ENCODE measurements around the gene GJB3. TPM values are rescaled to one million over a fixed set of nuclear protein-coding genes. Genes with fewer than 3 reads are reported as not detected.

The GJB3 gene
- total RNA-seq, 1 experiment from 2014 or later, result 0.96 TPM

DNA sequence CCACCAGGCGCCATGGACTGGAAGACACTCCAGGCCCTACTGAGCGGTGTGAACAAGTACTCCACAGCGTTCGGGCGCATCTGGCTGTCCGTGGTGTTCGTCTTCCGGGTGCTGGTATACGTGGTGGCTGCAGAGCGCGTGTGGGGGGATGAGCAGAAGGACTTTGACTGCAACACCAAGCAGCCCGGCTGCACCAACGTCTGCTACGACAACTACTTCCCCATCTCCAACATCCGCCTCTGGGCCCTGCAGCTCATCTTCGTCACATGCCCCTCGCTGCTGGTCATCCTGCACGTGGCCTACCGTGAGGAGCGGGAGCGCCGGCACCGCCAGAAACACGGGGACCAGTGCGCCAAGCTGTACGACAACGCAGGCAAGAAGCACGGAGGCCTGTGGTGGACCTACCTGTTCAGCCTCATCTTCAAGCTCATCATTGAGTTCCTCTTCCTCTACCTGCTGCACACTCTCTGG is 3.8 kb downstream of the GJB3 start:
- TF ChIP-seq, protein P1, sequence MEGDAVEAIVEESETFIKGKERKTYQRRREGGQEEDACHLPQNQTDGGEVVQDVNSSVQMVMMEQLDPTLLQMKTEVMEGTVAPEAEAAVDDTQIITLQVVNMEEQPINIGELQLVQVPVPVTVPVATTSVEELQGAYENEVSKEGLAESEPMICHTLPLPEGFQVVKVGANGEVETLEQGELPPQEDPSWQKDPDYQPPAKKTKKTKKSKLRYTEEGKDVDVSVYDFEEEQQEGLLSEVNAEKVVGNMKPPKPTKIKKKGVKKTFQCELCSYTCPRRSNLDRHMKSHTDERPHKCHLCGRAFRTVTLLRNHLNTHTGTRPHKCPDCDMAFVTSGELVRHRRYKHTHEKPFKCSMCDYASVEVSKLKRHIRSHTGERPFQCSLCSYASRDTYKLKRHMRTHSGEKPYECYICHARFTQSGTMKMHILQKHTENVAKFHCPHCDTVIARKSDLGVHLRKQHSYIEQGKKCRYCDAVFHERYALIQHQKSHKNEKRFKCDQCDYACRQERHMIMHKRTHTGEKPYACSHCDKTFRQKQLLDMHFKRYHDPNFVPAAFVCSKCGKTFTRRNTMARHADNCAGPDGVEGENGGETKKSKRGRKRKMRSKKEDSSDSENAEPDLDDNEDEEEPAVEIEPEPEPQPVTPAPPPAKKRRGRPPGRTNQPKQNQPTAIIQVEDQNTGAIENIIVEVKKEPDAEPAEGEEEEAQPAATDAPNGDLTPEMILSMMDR (conservative IDR thresholded peaks at IDR 0.05), result no peak
- Histone ChIP-seq H3K14ac (ENCODE audit: insufficient read depth, low read length) (no peak overlapping the region), H3T11ph (ENCODE audit: low read length) (no peak overlapping the region), H3K23me2 (ENCODE audit: insufficient read length, low read depth, low read length, poor library complexity, severe bottlenecking) (peaks cover 13% of the 10 kb centered on the region), H2BK15ac (ENCODE audit: low read depth, low read length) (no peak overlapping the region), H3K56ac (ENCODE audit: insufficient read length, low read depth, low read length) (no peak overlapping the region), H2AFZ (ENCODE audit: low read length) (no peak overlapping the region), H3K27ac (ENCODE audit: insufficient read length, low read depth, low read length) (no peak overlapping the region), H4K91ac (ENCODE audit: insufficient read length, low read depth, low read length) (no peak overlapping the region), H3K27me3 (ENCODE audit: insufficient read depth, low read length) (peaks cover 4% of the 10 kb centered on the region; the same call in 1 of the 2 replicates), H3K9me3 (ENCODE audit: control insufficient read depth, low read depth, low read length) (no peaks in the 10 kb centered on the region), H4K20me1 (ENCODE audit: control insufficient read depth, insufficient read depth, insufficient read length) (no peaks in the 10 kb centered on the region), H3K9ac (ENCODE audit: extremely low read depth, insufficient read length, low read length) (no peak overlapping the region), H3K18ac (ENCODE audit: insufficient read length, low read depth, low read length) (no peak overlapping the region), H2BK20ac (ENCODE audit: low read depth, low read length, poor library complexity, severe bottlenecking) (no peak overlapping the region), H3K79me2 (ENCODE audit: insufficient read depth, low read length) (no peaks in the 10 kb centered on the region), H3K23ac (ENCODE audit: insufficient read length, low read depth, low read length) (no peak overlapping the region), H2BK120ac (ENCODE audit: low read depth, low read length, poor library complexity, severe bottlenecking) (no peak overlapping the region), H3K4me1 (ENCODE audit: insufficient read depth, low read length) (0 out of 2 replicates have a peak, but pooled peaks cover 3% of the 10 kb centered on the region), H4K8ac (replicated peaks; ENCODE audit: insufficient read length, low read depth, low read length) (no peak overlapping the region), H2BK5ac (ENCODE audit: insufficient read length, low read length) (no peak overlapping the region), H3K79me1 (ENCODE audit: insufficient read depth, low read depth, low read length, poor library complexity, severe bottlenecking) (no peaks in the 10 kb centered on the region), H2BK12ac (ENCODE audit: insufficient read length, low read depth, low read length) (no peak overlapping the region), H2AK5ac (ENCODE audit: insufficient read length, low read length) (no peak overlapping the region), H4K5ac (ENCODE audit: insufficient read length, low read depth, low read length) (no peak overlapping the region), H3K4ac (ENCODE audit: low read depth, low read length) (no peak overlapping the region), H3K4me2 (ENCODE audit: insufficient read depth, insufficient read length, low read length) (no peak overlapping the region)
- whole genome bisulfite sequencing (ENCODE audit: extremely low coverage, insufficient read length, low lambda C conversion rate), result no CpG with 5 or more reads among the region's 28 CpGs
- Mint-ChIP-seq H3K9me3 (no peaks in the 10 kb centered on the region; a peak in 1 of 5 replicates), H3K4me1 (peaks cover 13 to 16% of the 10 kb centered on the region in 2 experiments), H3K4me3 (no peak overlapping the region), H3K27ac (no peak overlapping the region), H3K36me3 (ENCODE audit: insufficient read depth in 1 of 3, low read depth in 3 of 3) (no peaks in the 10 kb centered on the region), H3K27me3 (ENCODE audit: low read depth) (peaks cover 37% of the 10 kb centered on the region)
- DNase-seq, result no peak
